NB4 (cell line): ENCODE data around the gene LIPT1.

Source experiments
- DNase-seq: peaks from one replicate; pipeline ENCODE4 v3.0.0; 2010; ENCODE audit warnings: low read depth
- H3K4me3 ChIP-seq: one replicate; pipeline ENCODE4 v1.5.1; 2011; ENCODE audit warnings: mild to moderate bottlenecking, low read depth, low read length, moderate library complexity
- CTCF ChIP-seq: IDR thresholded peaks from one replicate; pipeline ENCODE4 v1.5.1; 2012; ENCODE audit warnings: low read depth, low read length
- MAX ChIP-seq: IDR thresholded peaks from 2 replicates; pipeline ENCODE4 v1.6.1; 2011; ENCODE audit warnings: low read depth, low read length
- MYC ChIP-seq: IDR thresholded peaks from 2 replicates; pipeline ENCODE4 v1.6.1; 2011; ENCODE audit warnings: low read depth, low read length
- POLR2A ChIP-seq: IDR thresholded peaks from 2 replicates; pipeline ENCODE4 v1.6.1; 2011; ENCODE audit warnings: mild to moderate bottlenecking; ENCODE audit not compliant: insufficient read length; ENCODE audit errors: extremely low read depth

The LIPT1 gene

GRCh38 chr2:99154643-99155536 is at the start of gene LIPT1, which contains the start of gene TSGA10:
LIPT1 (plus strand) TSS chr2:99154967; CDS start chr2:99161958, 6,991 bp downstream.
TSGA10 (minus strand) TSS chr2:99154942; CDS start chr2:99109439, 45,503 bp downstream.
- peak within 1 kb of the TSS; percentile 95 for H3K4me3 ChIP-seq
- peak; percentile 95 for DNase-seq

GRCh38 chr2:99106913-99107312 is 47.9 kb upstream of the LIPT1 start:
- TF ChIP-seq CTCF (no peak), MYC (no peak), POLR2A (no peak), MAX (no peak)
- peak; percentile 60 for DNase-seq
- H3K4me3 ChIP-seq = no peak overlapping the region

More at GRCh38 chr2:99154643-99155536, at the start of gene LIPT1, which contains the start of gene TSGA10:
- TF ChIP-seq CTCF = peak; percentile 8
- TF ChIP-seq POLR2A = peak; percentile 83
- TF ChIP-seq MAX = peak; percentile 85
- TF ChIP-seq MYC = peak; percentile 95

GRCh38 chr2:99111236-99111635 is 43.5 kb upstream of the LIPT1 start:
- no peak overlapping the region for H3K4me3 ChIP-seq
- TF ChIP-seq CTCF (no peak), MYC (no peak), MAX (no peak), POLR2A (no peak)
- DNase-seq = no peak

GRCh38 chr2:99111945-99112344 is 42.8 kb upstream of the LIPT1 start:
- TF ChIP-seq MYC (no peak), MAX (no peak), CTCF (no peak), POLR2A (no peak)
- DNase-seq = no peak
- H3K4me3 ChIP-seq = no peak overlapping the region

- no peak for DNase-seq
- no peak overlapping the region for H3K4me3 ChIP-seq
- TF ChIP-seq POLR2A (no peak), MYC (no peak), MAX (no peak), CTCF (no peak)
Measured at GRCh38 chr2:99112617-99113016, 42.1 kb upstream of the LIPT1 start.
